GM12878 (cell line): ENCODE data around the gene TAS2R41. TPM values are rescaled to one million over a fixed set of nuclear protein-coding genes. Genes with fewer than 3 reads are reported as not detected.
A peak's percentile ranks its signal among the peaks of the same experiment; 100 is the strongest.

Experiments used
- ATAC-seq: fragments of 200-7000 bp; cut with Tn5 transposase; 3 replicates; pipeline ENCODE4 v1.9.1; 2020; ENCODE audit warnings: mild to moderate bottlenecking, moderate library complexity
- Bru-seq: library from RNA; stranded (reverse); fragments of 400-500 nt; gene quantifications from one replicate; lab custom pipeline; 2021; lab: Mats Ljungman, UMichigan
- BruChase-seq, 2 experiments: library from RNA; stranded (reverse); fragments of 400-500 nt; gene quantifications; one replicate each; lab custom pipeline; 2021; lab: Mats Ljungman, UMichigan
- BruUV-seq: library from RNA; stranded (reverse); fragments of 400-500 nt; replicated peaks from 2 replicates; lab custom pipeline; 2021; lab: Mats Ljungman, UMichigan
- CTCF ChIA-PET: fragments of 300-600 bp; sonication (Branson Sonifier 250); formaldehyde crosslinking; extraction: SDS; loops from one replicate; lab custom pipeline; 2021; ENCODE audit warnings: inconsistent platforms; lab: Yijun Ruan, JAX
- POLR2A ChIA-PET: fragments of 350-600 bp; formaldehyde crosslinking; extraction: SDS; loops from one replicate; lab custom pipeline; 2021; ENCODE audit warnings: inconsistent platforms; lab: Charles Lee
- RAD21 ChIA-PET: fragments of 300-600 bp; sonication (Branson Sonifier 250); formaldehyde crosslinking; loops from one replicate; lab custom pipeline; 2023; ENCODE audit warnings: antibody characterized with exemption; ENCODE audit not compliant: unreplicated experiment; lab: Charles Lee
- SMC1A ChIA-PET: fragments of 300-600 bp; sonication (Branson Sonifier 250); formaldehyde crosslinking; loops from one replicate; lab custom pipeline; 2023; ENCODE audit not compliant: unreplicated experiment, uncharacterized antibody; lab: Charles Lee
- DNase-seq: peaks from one replicate; pipeline ENCODE4 v3.0.0-alpha.2; 2011; ENCODE audit warnings: low read depth, low spot score
- FAIRE-seq: peaks from 3 replicates; lab custom pipeline; 2011; peaks lifted over from hg19 to GRCh38; lab: Jason Lieb, UNC
- H2AFZ ChIP-seq: 2 replicates; pipeline ENCODE4 v1.6.0; 2011; ENCODE audit warnings: low read depth, low read length, control low read depth; ENCODE audit not compliant: control insufficient read depth
- H3K27ac ChIP-seq: 2 replicates; pipeline ENCODE4 v1.5.1; 2011; ENCODE audit warnings: control low read depth; ENCODE audit not compliant: control insufficient read depth, insufficient read depth
- H3K27me3 ChIP-seq, 2 experiments: replicated peaks in 1 of 2; 2 replicates each; pipeline versions ENCODE4 v1.6.0 to v1.6.1; 2011; ENCODE audit warnings: low read length in 1 of 2; ENCODE audit not compliant: control insufficient read depth in 2 of 2, insufficient read depth in 2 of 2
- H3K36me3 ChIP-seq, 2 experiments: 2 replicates each; pipeline ENCODE4 v1.5.1; 2011; ENCODE audit warnings: low read length in 1 of 2; ENCODE audit not compliant: control insufficient read depth in 2 of 2, insufficient read depth in 2 of 2
- H3K4me1 ChIP-seq: 2 replicates; pipeline ENCODE4 v1.6.1; 2011; ENCODE audit warnings: mild to moderate bottlenecking, low read length, moderate library complexity, mixed read lengths; ENCODE audit not compliant: control insufficient read depth, insufficient read depth
- H3K4me2 ChIP-seq: 2 replicates; pipeline ENCODE4 v1.6.0; 2011; ENCODE audit warnings: control low read depth; ENCODE audit not compliant: control insufficient read depth, insufficient read depth
- H3K4me3 ChIP-seq: fragments of 200-600 bp; sonication (generic); 2 replicates; pipeline ENCODE4 v1.5.1; 2016
- H3K79me2 ChIP-seq: 2 replicates; pipeline ENCODE4 v1.6.0; 2011; ENCODE audit warnings: low read length; ENCODE audit not compliant: control insufficient read depth, insufficient read depth
- H3K9ac ChIP-seq: 2 replicates; pipeline ENCODE4 v1.8.0; 2011; ENCODE audit warnings: low read length, control low read depth, mixed read lengths; ENCODE audit not compliant: control insufficient read depth, insufficient read depth
- H3K9me3 ChIP-seq: replicated peaks from 3 replicates; pipeline ENCODE4 v1.5.1; 2011; ENCODE audit warnings: mild to moderate bottlenecking, low read length; ENCODE audit not compliant: control insufficient read depth, insufficient read depth
- H4K20me1 ChIP-seq: 2 replicates; pipeline ENCODE4 v1.6.0; 2011; ENCODE audit not compliant: control insufficient read depth, insufficient read depth
- ETV6 ChIP-seq, 2 experiments: fragments of 450-650 bp in 1 of 2; IDR thresholded peaks in 1 of 2; conservative IDR thresholded peaks in 1 of 2; 2 replicates each; pipeline ENCODE4 v1.6.1; 2014; ENCODE audit warnings: antibody characterized with exemption in 1 of 2, borderline replicate concordance in 1 of 2, low read depth in 1 of 2, mild to moderate bottlenecking in 1 of 2, moderate library complexity in 1 of 2
- MAX ChIP-seq: IDR thresholded peaks from 2 replicates; pipeline ENCODE4 v1.6.1; 2012; ENCODE audit warnings: low read depth, low read length, improper control_type of control experiment
- SREBF1 ChIP-seq: IDR thresholded peaks from 2 replicates; pipeline ENCODE4 v1.6.1; 2012; ENCODE audit warnings: mild to moderate bottlenecking, low read length
- ZBTB40 ChIP-seq: fragments of 450-650 bp; IDR thresholded peaks from 2 replicates; pipeline ENCODE4 v1.6.1; 2016; ENCODE audit warnings: mild to moderate bottlenecking, moderate library complexity, borderline replicate concordance
- ZZZ3 ChIP-seq: IDR thresholded peaks from 2 replicates; pipeline ENCODE4 v1.6.1; 2011; ENCODE audit warnings: low read depth; ENCODE audit not compliant: control insufficient read depth, insufficient read length
- WGBS: methylation state at CpG from one replicate; pipeline ENCODE4 v1.1.6; 2016; ENCODE audit warnings: low lambda C conversion rate; ENCODE audit not compliant: insufficient replicate concordance, insufficient coverage; ENCODE audit errors: missing lambda C conversion rate; 5-methylcytosine and 5-hydroxymethylcytosine counted together
- in situ Hi-C: fragments of 300-500 bp; cut with MboI; formaldehyde crosslinking; loops from 9 replicates; pipeline ENCODE4 v1.14.3; 2018; ENCODE audit warnings: mixed read lengths
- intact Hi-C: fragments of 100-400 bp; cut with micrococcal nuclease; formaldehyde crosslinking; loops from one replicate; pipeline ENCODE4 v1.14.2; 2022; ENCODE audit not compliant: unreplicated experiment
- long read RNA-seq, 2 experiments: library from polyadenylated mRNA; unstranded; transcript quantifications; one replicate each; pipeline ENCODE4 v2.0.0, GENCODE V29; 2019 to 2020
- polyA minus RNA-seq, 3 experiments: library from RNA; depleted of rRNA, polyadenylated mRNA; stranded (reverse); fragments of >200 nt; gene quantifications; 2 replicates each; pipeline ENCODE4 v1.2.3, GENCODE V29; 2011
- polyA plus RNA-seq, 11 experiments: library from polyadenylated mRNA; depleted of rRNA in 4 of 11; unstranded in 6 of 11; stranded (reverse) in 5 of 11; fragments of >200 nt; fragmentation: Nextera tagmentation in 4 of 11; fragmentation: Illumina TruSeq in 1 of 11; extraction: Ambion mirVana in 4 of 11; extraction: Trizol in 1 of 11; gene quantifications; 1 replicate in 1 of 11; 2 replicates in 10 of 11; pipeline versions ENCODE4 v1.2.1 to v1.2.3, GENCODE V29; 2011 to 2016; ENCODE audit warnings: inconsistent platforms in 2 of 11, missing spikeins in 2 of 11, low read depth in 1 of 11
- total RNA-seq, 4 experiments: library from RNA; depleted of rRNA in 3 of 4; stranded (reverse); fragments of >200 nt in 3 of 4; fragmentation: Illumina TruSeq in 1 of 4; extraction: Trizol in 1 of 4; gene quantifications; 2 replicates each; pipeline versions ENCODE4 v1.2.1 to v1.2.3, GENCODE V29; 2013 to 2021

The TAS2R41 gene
- total RNA-seq (2013; cell fraction: nucleolus; rRNA removed), result not detected in 2 replicates
- total RNA-seq (2014; rRNA removed) (not detected in 2 replicates), total RNA-seq (2014; rRNA removed; fragmentation: Illumina TruSeq; extraction: Trizol) (not detected in 2 replicates), total RNA-seq (2021) (not detected in 2 replicates), polyA plus RNA-seq (2011; rRNA removed) (not detected in 2 replicates), polyA plus RNA-seq (2014; fragmentation: Illumina TruSeq; extraction: Trizol) (not detected in 2 replicates), polyA plus RNA-seq (2014; fragmentation: Nextera tagmentation; extraction: Ambion mirVana) (not detected), polyA plus RNA-seq (2014; rRNA removed) (not detected in 2 replicates), polyA plus RNA-seq (2016; fragmentation: Nextera tagmentation; extraction: Ambion mirVana) (not detected), polyA minus RNA-seq (2011; rRNA and poly(A)+ RNA removed) (not detected in 2 replicates), Bru-seq, nascent RNA (not detected), BruChase-seq, experiment 1, labeled RNA remaining after a 6-hour chase (percentile 27 among the genes with signal in this experiment), BruChase-seq, experiment 2, labeled RNA remaining after a 2-hour chase (not detected)
- polyA plus RNA-seq (2011; ENCODE audit: low read depth), result not detected
- polyA plus RNA-seq (2011; cell fraction: cytosol; rRNA removed), result not detected in 2 replicates
- polyA plus RNA-seq (2011; cell fraction: nucleus; rRNA removed), result not detected in 2 replicates
- not detected in 2 replicates for polyA plus RNA-seq (2012)
- not detected in 2 replicates for polyA minus RNA-seq (2011; cell fraction: cytosol; rRNA and poly(A)+ RNA removed)
- not detected in 2 replicates for polyA minus RNA-seq (2011; cell fraction: nucleus; rRNA and poly(A)+ RNA removed)
- long read RNA-seq, experiment 1, result 0 reads
- long read RNA-seq, experiment 2, result 0 reads

- DNase-seq, result no peak
- no peak for ATAC-seq
- CTCF ChIA-PET, result no interaction called here
These were observed at the start of gene TAS2R41 for GRCh38 chr7:143477501-143478150. TAS2R41 (plus strand) TSS chr7:143477873; CDS start chr7:143477873, 0 bp downstream.

More at GRCh38 chr7:143477501-143478150, at the start of gene TAS2R41:
- Histone ChIP-seq H2AFZ (no peak within 1 kb of the TSS), H4K20me1 (no peaks in the 10 kb centered on the region), H3K9ac (no peak within 1 kb of the TSS), H3K9me3 (no peaks in the 10 kb centered on the region; the same call in 2 of the 3 replicates), H3K4me1 (no peaks in the 10 kb centered on the region), H3K27me3 (no peaks in the 10 kb centered on the region), H3K4me2 (no peak within 1 kb of the TSS), H3K36me3 (no peaks in the 10 kb centered on the region), H3K4me3 (no peak within 1 kb of the TSS), H3K79me2 (no peaks in the 10 kb centered on the region), H3K27ac (no peak within 1 kb of the TSS)
- no TSS peak for BruUV-seq
- intact Hi-C loops, result no loop called here
- in situ Hi-C loops, result no loop called here
- ChIA-PET POLR2A (interaction anchor here (0.5 kb wide), 1 partner anchor 97 kb away, joined by 5 read pairs; no protein-coding TSS in a partner anchor), SMC1A (no interaction called here), RAD21 (no interaction called here)
- no peak for FAIRE-seq
- TF ChIP-seq MAX (no peak), ETV6 (conservative IDR thresholded peaks at IDR 0.05 in 1 of 2, IDR thresholded peaks at IDR 0.05 in 1 of 2; ENCODE audit: borderline replicate concordance in 1 of 2, low read depth in 1 of 2) (no peak), ZZZ3 (no peak), ZBTB40 (no peak), SREBF1 (no peak)
- 41% methylated on average over 10 of the region's 10 CpGs for WGBS
